ACC112 (cell line): ENCODE data around the gene DSCAML1.
"Not testable (repeated sequence)": the region's sequence is repeated elsewhere in the genome, so short reads cannot be mapped to it uniquely, and the experiment has no call there.

Source experiments
- H2AFZ ChIP-seq: fragments of 200-600 bp; sonication (generic); one replicate; pipeline ENCODE4 v1.6.0; 2017; ENCODE audit warnings: antibody characterized with exemption, low read length; ENCODE audit not compliant: unreplicated experiment
- H3K27ac ChIP-seq: fragments of 200-600 bp; sonication (generic); 2 replicates; pipeline ENCODE4 v1.5.1; 2014; ENCODE audit warnings: low read depth, mild to moderate bottlenecking, antibody characterized with exemption, low read length, moderate library complexity
- H3K27me3 ChIP-seq: fragments of 200-600 bp; sonication (generic); 2 replicates; pipeline ENCODE4 v1.6.1; 2014; ENCODE audit warnings: mild to moderate bottlenecking, antibody characterized with exemption, low read length, moderate library complexity, mixed read lengths; ENCODE audit not compliant: insufficient read depth
- H3K36me3 ChIP-seq: fragments of 200-600 bp; sonication (generic); 2 replicates; pipeline ENCODE4 v1.6.1; 2016; ENCODE audit warnings: mild to moderate bottlenecking, antibody characterized with exemption, low read length, moderate library complexity, mixed read lengths; ENCODE audit not compliant: insufficient read depth
- H3K4me1 ChIP-seq: fragments of 200-600 bp; sonication (generic); one replicate; pipeline ENCODE4 v1.6.1; 2016; ENCODE audit warnings: low read length, mixed read lengths; ENCODE audit not compliant: insufficient read depth, unreplicated experiment, control insufficient read depth
- H3K4me3 ChIP-seq: fragments of 200-600 bp; sonication (generic); 2 replicates; pipeline ENCODE4 v1.5.1; 2014; ENCODE audit warnings: mild to moderate bottlenecking, low read depth, low read length
- H3K79me2 ChIP-seq: fragments of 200-600 bp; sonication (generic); one replicate; pipeline ENCODE4 v1.6.0; 2016; ENCODE audit warnings: low read length; ENCODE audit not compliant: control insufficient read depth, unreplicated experiment, insufficient read depth

DSCAML1 gene

GRCh38 chr11:117399100-117399840 is 397.7 kb downstream of the DSCAML1 start:
- not testable (repeated sequence) for H3K79me2 ChIP-seq, H2AFZ ChIP-seq, H3K27ac ChIP-seq, H3K4me3 ChIP-seq, H3K4me1 ChIP-seq, H3K27me3 ChIP-seq
- peaks cover 36% of the 10 kb centered on the region for H3K36me3 ChIP-seq

GRCh38 chr11:117398618-117399017 is 398.4 kb downstream of the DSCAML1 start:
- H3K27ac ChIP-seq, H3K79me2 ChIP-seq, H3K4me1 ChIP-seq, H2AFZ ChIP-seq, H3K4me3 ChIP-seq, H3K27me3 ChIP-seq: not testable (repeated sequence)
- peaks cover 42% of the 10 kb centered on the region for H3K36me3 ChIP-seq

- no peaks in the 10 kb centered on the region for H3K4me1 ChIP-seq
- H2AFZ ChIP-seq, result no peak overlapping the region
- no peak overlapping the region for H3K4me3 ChIP-seq
- no peaks in the 10 kb centered on the region for H3K27me3 ChIP-seq
- H3K27ac ChIP-seq, result no peak overlapping the region
- H3K79me2 ChIP-seq, result no peaks in the 10 kb centered on the region
- H3K36me3 ChIP-seq, result peaks cover 44% of the 10 kb centered on the region
Observed at GRCh38 chr11:117396970-117397369, 400.0 kb downstream of the DSCAML1 start.

- Histone ChIP-seq H3K27ac (no peak overlapping the region), H3K79me2 (no peaks in the 10 kb centered on the region), H3K36me3 (peaks cover 44% of the 10 kb centered on the region), H2AFZ (no peak overlapping the region), H3K27me3 (no peaks in the 10 kb centered on the region), H3K4me3 (no peak overlapping the region), H3K4me1 (no peaks in the 10 kb centered on the region)
Observed at GRCh38 chr11:117395476-117395875, 401.5 kb downstream of the DSCAML1 start.

- no peaks in the 10 kb centered on the region for H3K79me2 ChIP-seq
- H3K27ac ChIP-seq, result no peak overlapping the region
- H3K36me3 ChIP-seq, result peaks cover 46% of the 10 kb centered on the region
- peaks cover 5% of the 10 kb centered on the region for H3K4me1 ChIP-seq
- H3K27me3 ChIP-seq, result no peaks in the 10 kb centered on the region
- no peak overlapping the region for H3K4me3 ChIP-seq
- no peak overlapping the region for H2AFZ ChIP-seq
Observed at GRCh38 chr11:117394221-117394925, 402.6 kb downstream of the DSCAML1 start.

- Histone ChIP-seq H3K27me3 (no peaks in the 10 kb centered on the region), H3K79me2 (no peaks in the 10 kb centered on the region), H3K4me3 (no peak overlapping the region), H3K36me3 (peaks cover 39% of the 10 kb centered on the region), H3K27ac (no peak overlapping the region), H2AFZ (no peak overlapping the region), H3K4me1 (peaks cover 14% of the 10 kb centered on the region)
Observed at GRCh38 chr11:117392979-117393378, 404.0 kb downstream of the DSCAML1 start.

GRCh38 chr11:117392001-117392690 is 404.9 kb downstream of the DSCAML1 start:
- no peak overlapping the region for H3K27ac ChIP-seq
- H3K36me3 ChIP-seq, result peaks cover 37% of the 10 kb centered on the region
- no peak overlapping the region for H2AFZ ChIP-seq
- no peaks in the 10 kb centered on the region for H3K27me3 ChIP-seq
- no peaks in the 10 kb centered on the region for H3K79me2 ChIP-seq
- H3K4me1 ChIP-seq, result peaks cover 15% of the 10 kb centered on the region
- H3K4me3 ChIP-seq, result no peak overlapping the region

- Histone ChIP-seq H3K4me3 (no peak overlapping the region), H2AFZ (no peak overlapping the region), H3K79me2 (no peaks in the 10 kb centered on the region), H3K4me1 (peaks cover 15% of the 10 kb centered on the region), H3K36me3 (peaks cover 27% of the 10 kb centered on the region; the same call in 1 of the 2 replicates), H3K27ac (no peak overlapping the region), H3K27me3 (no peaks in the 10 kb centered on the region)
Observed at GRCh38 chr11:117391181-117391580, 405.8 kb downstream of the DSCAML1 start.

GRCh38 chr11:117390743-117391142 is 406.3 kb downstream of the DSCAML1 start:
- Histone ChIP-seq H3K4me1 (peaks cover 15% of the 10 kb centered on the region), H3K36me3 (peaks cover 23% of the 10 kb centered on the region; the same call in 1 of the 2 replicates), H3K27ac (no peak overlapping the region), H2AFZ (no peak overlapping the region), H3K4me3 (no peak overlapping the region), H3K27me3 (no peaks in the 10 kb centered on the region), H3K79me2 (no peaks in the 10 kb centered on the region)

GRCh38 chr11:117387992-117388755 is 408.8 kb downstream of the DSCAML1 start:
- Histone ChIP-seq H3K4me1 (peaks cover 29% of the 10 kb centered on the region), H3K36me3 (peaks cover 11% of the 10 kb centered on the region; the same call in 1 of the 2 replicates)

More at GRCh38 chr11:117387992-117388755, 408.8 kb downstream of the DSCAML1 start:
- Histone ChIP-seq H3K27me3 (no peaks in the 10 kb centered on the region), H3K79me2 (no peaks in the 10 kb centered on the region), H3K27ac (no peak overlapping the region), H3K4me3 (no peak overlapping the region), H2AFZ (no peak overlapping the region)
